Activated naive CD4-positive, alpha-beta T cell treated with anti-CD3 and anti-CD28 coated beads for 36 hours (primary cell): Measurements from ENCODE around the gene C1S. TPM values are rescaled to one million over a fixed set of nuclear protein-coding genes. Genes with fewer than 3 reads are reported as not detected.
"Not testable (repeated sequence)": the region's sequence is repeated elsewhere in the genome, so short reads cannot be mapped to it uniquely, and the experiment has no call there.

Source experiments
- CTCF ChIA-PET: fragments of 350-600 bp; sonication (Branson Sonifier 250); formaldehyde crosslinking; loops from one replicate; lab custom pipeline; 2021; ENCODE audit warnings: antibody characterized with exemption; lab: Charles Lee
- DNase-seq: peaks from one replicate; pipeline ENCODE4 v3.0.0-alpha.2; 2020
- H3K27ac Mint-ChIP-seq: one replicate; pipeline ENCODE4 v1.8.0; 2021; ENCODE audit warnings: mild to moderate bottlenecking, mixed read lengths
- H3K27me3 Mint-ChIP-seq: one replicate; pipeline ENCODE4 v1.8.0; 2021; ENCODE audit warnings: low read depth, mixed read lengths
- H3K36me3 Mint-ChIP-seq: one replicate; pipeline ENCODE4 v1.8.0; 2021; ENCODE audit warnings: low read depth, mixed read lengths
- H3K4me1 Mint-ChIP-seq: one replicate; pipeline ENCODE4 v1.8.0; 2021; ENCODE audit warnings: low read depth, mixed read lengths
- H3K4me3 Mint-ChIP-seq: one replicate; pipeline ENCODE4 v1.8.0; 2021; ENCODE audit warnings: mild to moderate bottlenecking, moderate library complexity, mixed read lengths
- H3K9me3 Mint-ChIP-seq: one replicate; pipeline ENCODE4 v1.8.0; 2021; ENCODE audit warnings: mixed read lengths
- intact Hi-C: fragments of 100-400 bp; cut with micrococcal nuclease; formaldehyde crosslinking; loops from one replicate; pipeline ENCODE4 v1.15.1; 2023
- total RNA-seq, 2 experiments: library from RNA; stranded (reverse); gene quantifications; one replicate each; pipeline ENCODE4 v1.2.3, GENCODE V29; 2021

The C1S gene
- 1 to 10 TPM; 2.2 to 3.1 TPM for total RNA-seq

- H3K4me3 Mint-ChIP-seq = no peak within 1 kb of the TSS
- H3K4me1 Mint-ChIP-seq = no peaks in the 10 kb centered on the region
- no peak for DNase-seq
- H3K27ac Mint-ChIP-seq = no peak within 1 kb of the TSS
- H3K36me3 Mint-ChIP-seq = no peaks in the 10 kb centered on the region
- no peaks in the 10 kb centered on the region for H3K9me3 Mint-ChIP-seq
- intact Hi-C loops = no loop called here
- peaks cover 14% of the 10 kb centered on the region for H3K27me3 Mint-ChIP-seq
- CTCF ChIA-PET = no interaction called here
Observed at GRCh38 chr12:7060353-7060954, at the start of gene C1S. TSS of gene C1S (plus strand) at chr12:7060718. CDS start at chr12:7061913, 1,195 bp downstream.

- intact Hi-C loops = loop anchor here (10.0 kb wide), 1 partner anchor 633 kb away; no protein-coding TSS in a partner anchor
- CTCF ChIA-PET, H3K9me3 Mint-ChIP-seq, H3K4me3 Mint-ChIP-seq, H3K27me3 Mint-ChIP-seq, DNase-seq, H3K27ac Mint-ChIP-seq: not testable (repeated sequence)
- peaks cover 18% of the 10 kb centered on the region for H3K36me3 Mint-ChIP-seq
- peaks cover 24% of the 10 kb centered on the region for H3K4me1 Mint-ChIP-seq
Observed at GRCh38 chr12:7011398-7011797, 49.1 kb upstream of the C1S start.

- H3K27me3 Mint-ChIP-seq = no peaks in the 10 kb centered on the region
- no peak for DNase-seq
- no peak overlapping the region for H3K4me3 Mint-ChIP-seq
- CTCF ChIA-PET = no interaction called here
- H3K36me3 Mint-ChIP-seq = peaks cover 17% of the 10 kb centered on the region
- no peaks in the 10 kb centered on the region for H3K9me3 Mint-ChIP-seq
- peaks cover 31% of the 10 kb centered on the region for H3K4me1 Mint-ChIP-seq
- intact Hi-C loops = loop anchor here (10.0 kb wide), 1 partner anchor 633 kb away; no protein-coding TSS in a partner anchor
- H3K27ac Mint-ChIP-seq = no peak overlapping the region
Observed at GRCh38 chr12:7012024-7012607, 48.4 kb upstream of the C1S start.

- DNase-seq = no peak
- CTCF ChIA-PET = interaction anchor here (0.9 kb wide), 1 partner anchor 132 kb away, joined by 3 read pairs; no protein-coding TSS in a partner anchor
- H3K36me3 Mint-ChIP-seq = peaks cover 13% of the 10 kb centered on the region
- H3K27ac Mint-ChIP-seq = no peak overlapping the region
- peaks cover 36% of the 10 kb centered on the region for H3K4me1 Mint-ChIP-seq
- H3K9me3 Mint-ChIP-seq = no peaks in the 10 kb centered on the region
- H3K27me3 Mint-ChIP-seq = no peaks in the 10 kb centered on the region
- intact Hi-C loops = loop anchor here (10.0 kb wide), 1 partner anchor 632 kb away; no protein-coding TSS in a partner anchor
- no peak overlapping the region for H3K4me3 Mint-ChIP-seq
Observed at GRCh38 chr12:7013101-7013500, 47.4 kb upstream of the C1S start.

GRCh38 chr12:7015555-7016370 lies 44.8 kb upstream of the C1S start:
- intact Hi-C loops = loop anchor here (10.0 kb wide), 1 partner anchor 629 kb away; no protein-coding TSS in a partner anchor
- Mint-ChIP-seq H3K27ac (no peak overlapping the region), H3K4me1 (peaks cover 38% of the 10 kb centered on the region), H3K4me3 (no peak overlapping the region), H3K27me3 (no peaks in the 10 kb centered on the region), H3K9me3 (no peaks in the 10 kb centered on the region), H3K36me3 (peaks cover 5% of the 10 kb centered on the region)
- CTCF ChIA-PET = interaction anchor here (1.1 kb wide), 1 partner anchor 92 kb away, joined by 3 read pairs; no protein-coding TSS in a partner anchor
- no peak for DNase-seq

GRCh38 chr12:7016958-7017571 lies 43.5 kb upstream of the C1S start:
- peaks cover 5% of the 10 kb centered on the region for H3K36me3 Mint-ChIP-seq
- H3K27ac Mint-ChIP-seq = peak overlapping the region; percentile 92
- no peaks in the 10 kb centered on the region for H3K9me3 Mint-ChIP-seq
- peaks cover 38% of the 10 kb centered on the region for H3K4me1 Mint-ChIP-seq
- peak overlapping the region; percentile 94 for H3K4me3 Mint-ChIP-seq
- no peaks in the 10 kb centered on the region for H3K27me3 Mint-ChIP-seq
- intact Hi-C loops = loop anchor here (10.0 kb wide), 1 partner anchor 628 kb away; no protein-coding TSS in a partner anchor
- DNase-seq = no peak
- CTCF ChIA-PET = interaction anchor here (0.6 to 2.0 kb wide), 5 partner anchors 11 to 94 kb away, joined by 3 to 10 read pairs (median 5); no protein-coding TSS in a partner anchor

GRCh38 chr12:7017870-7018349 lies 42.6 kb upstream of the C1S start:
- peak overlapping the region; percentile 94 for H3K4me3 Mint-ChIP-seq
- peak overlapping the region; percentile 92 for H3K27ac Mint-ChIP-seq
- H3K4me1 Mint-ChIP-seq = peaks cover 38% of the 10 kb centered on the region
- H3K27me3 Mint-ChIP-seq = no peaks in the 10 kb centered on the region
- CTCF ChIA-PET = interaction anchor here (0.6 to 2.0 kb wide), 12 partner anchors 12 to 127 kb away, joined by 3 to 10 read pairs (median 4); partner anchors contain the start of genes C12orf57 and RNU7-1
- intact Hi-C loops = loop anchor here (1.0 to 10.0 kb wide), 12 partner anchors 48 to 1009 kb away; partner anchors contain the start of genes C1R, CDCA3, EMG1 and LRRC23
- H3K36me3 Mint-ChIP-seq = peaks cover 5% of the 10 kb centered on the region
- H3K9me3 Mint-ChIP-seq = no peaks in the 10 kb centered on the region
- DNase-seq = peak; percentile 46

- Mint-ChIP-seq H3K36me3 (peaks cover 2% of the 10 kb centered on the region), H3K4me3 (peak within 1 kb of the TSS; percentile 94), H3K9me3 (no peaks in the 10 kb centered on the region), H3K27me3 (no peaks in the 10 kb centered on the region), H3K27ac (peak within 1 kb of the TSS; percentile 92), H3K4me1 (peaks cover 35% of the 10 kb centered on the region)
- peak; percentile 98 for DNase-seq
- CTCF ChIA-PET = interaction anchor here (0.6 to 2.0 kb wide), 12 partner anchors 13 to 127 kb away, joined by 3 to 10 read pairs (median 4); partner anchors contain the start of genes C12orf57 and RNU7-1
- intact Hi-C loops = loop anchor here (1.0 to 10.0 kb wide), 12 partner anchors 48 to 1008 kb away; partner anchors contain the start of genes C1R, CDCA3, EMG1 and LRRC23
Observed at GRCh38 chr12:7018350-7019042, 42.0 kb upstream of the C1S start, which contains the start of gene LPCAT3. TSS of gene LPCAT3 (minus strand) at chr12:7018476. CDS start at chr12:7018424, 52 bp downstream.

GRCh38 chr12:7019043-7019569 lies 41.4 kb upstream of the C1S start:
- H3K9me3 Mint-ChIP-seq = no peaks in the 10 kb centered on the region
- H3K27me3 Mint-ChIP-seq = no peaks in the 10 kb centered on the region
- H3K27ac Mint-ChIP-seq = peak overlapping the region; percentile 80
- peak overlapping the region; percentile 94 for H3K4me3 Mint-ChIP-seq
- peaks cover 29% of the 10 kb centered on the region for H3K4me1 Mint-ChIP-seq
- peaks cover 2% of the 10 kb centered on the region for H3K36me3 Mint-ChIP-seq
- DNase-seq = no peak
- intact Hi-C loops = loop anchor here (2.0 to 10.0 kb wide), 2 partner anchors 626 to 1008 kb away; no protein-coding TSS in a partner anchor
- CTCF ChIA-PET = interaction anchor here (0.6 to 2.0 kb wide), 5 partner anchors 13 to 137 kb away, joined by 3 to 10 read pairs (median 4); no protein-coding TSS in a partner anchor

GRCh38 chr12:7021956-7022355 lies 38.6 kb upstream of the C1S start:
- Mint-ChIP-seq H3K36me3 (no peaks in the 10 kb centered on the region), H3K9me3 (no peaks in the 10 kb centered on the region), H3K27me3 (no peaks in the 10 kb centered on the region), H3K27ac (no peak overlapping the region), H3K4me3 (no peak overlapping the region), H3K4me1 (peaks cover 13% of the 10 kb centered on the region)
- CTCF ChIA-PET = interaction anchor here (1.3 kb wide), 1 partner anchor 119 kb away, joined by 3 read pairs; no protein-coding TSS in a partner anchor
- intact Hi-C loops = no loop called here
- no peak for DNase-seq
